IPS-15b (cell line): ENCODE measurements around the gene BANF1.
A peak's percentile ranks its signal among the peaks of the same experiment; 100 is the strongest.

Experiments used
- H3K27me3 ChIP-seq: one replicate; pipeline ENCODE4 v1.6.1; 2013; ENCODE audit warnings: low read length; ENCODE audit not compliant: control insufficient read depth, insufficient read depth
- H3K36me3 ChIP-seq: one replicate; pipeline ENCODE4 v1.6.1; 2013; ENCODE audit warnings: low read length; ENCODE audit not compliant: control insufficient read depth, insufficient read depth
- H3K4me1 ChIP-seq: one replicate; pipeline ENCODE4 v1.6.1; 2013; ENCODE audit warnings: mild to moderate bottlenecking, low read length; ENCODE audit not compliant: control insufficient read depth, insufficient read depth
- H3K4me3 ChIP-seq: one replicate; pipeline ENCODE4 v1.5.1; 2013; ENCODE audit warnings: low read depth, low read length
- H3K9ac ChIP-seq: one replicate; pipeline ENCODE4 v1.6.1; 2013; ENCODE audit warnings: low read depth, mild to moderate bottlenecking, low read length
- H3K9me3 ChIP-seq: one replicate; pipeline ENCODE4 v1.6.1; 2013; ENCODE audit warnings: mild to moderate bottlenecking, low read length; ENCODE audit not compliant: control insufficient read depth, insufficient read depth

Gene BANF1

GRCh38 chr11:65981972-65982823 is 20.1 kb upstream of the BANF1 start:
- Histone ChIP-seq H3K9me3 (no peaks in the 10 kb centered on the region), H3K36me3 (peaks cover 11% of the 10 kb centered on the region), H3K9ac (no peak overlapping the region), H3K27me3 (no peaks in the 10 kb centered on the region), H3K4me3 (no peak overlapping the region), H3K4me1 (no peaks in the 10 kb centered on the region)

- no peak overlapping the region for H3K9ac ChIP-seq
These were observed 19.3 kb upstream of the BANF1 start for GRCh38 chr11:65982824-65983588.

GRCh38 chr11:65983589-65983987 is 18.7 kb upstream of the BANF1 start:
- Histone ChIP-seq H3K4me1 (no peaks in the 10 kb centered on the region), H3K36me3 (peaks cover 2% of the 10 kb centered on the region), H3K4me3 (no peak overlapping the region), H3K27me3 (no peaks in the 10 kb centered on the region), H3K9ac (no peak overlapping the region), H3K9me3 (no peaks in the 10 kb centered on the region)

More at GRCh38 chr11:65982824-65983588, 19.3 kb upstream of the BANF1 start:
- Histone ChIP-seq H3K4me3 (no peak overlapping the region), H3K36me3 (peaks cover 3% of the 10 kb centered on the region), H3K27me3 (no peaks in the 10 kb centered on the region), H3K4me1 (no peaks in the 10 kb centered on the region), H3K9me3 (no peaks in the 10 kb centered on the region)

GRCh38 chr11:65987336-65987735 is 15.0 kb upstream of the BANF1 start:
- no peaks in the 10 kb centered on the region for H3K4me1 ChIP-seq
- no peak overlapping the region for H3K4me3 ChIP-seq
- no peaks in the 10 kb centered on the region for H3K27me3 ChIP-seq
- no peaks in the 10 kb centered on the region for H3K9me3 ChIP-seq
- H3K9ac ChIP-seq: no peak overlapping the region
- peaks cover 4% of the 10 kb centered on the region for H3K36me3 ChIP-seq

GRCh38 chr11:65988791-65989592 is 13.3 kb upstream of the BANF1 start:
- Histone ChIP-seq H3K4me3 (no peak overlapping the region), H3K36me3 (peaks cover 4% of the 10 kb centered on the region), H3K9me3 (no peaks in the 10 kb centered on the region), H3K4me1 (no peaks in the 10 kb centered on the region), H3K27me3 (no peaks in the 10 kb centered on the region), H3K9ac (no peak overlapping the region)

GRCh38 chr11:65992056-65992455 is 10.2 kb upstream of the BANF1 start:
- no peaks in the 10 kb centered on the region for H3K9me3 ChIP-seq
- no peaks in the 10 kb centered on the region for H3K27me3 ChIP-seq
- no peak overlapping the region for H3K9ac ChIP-seq
- H3K4me3 ChIP-seq: no peak overlapping the region
- H3K4me1 ChIP-seq: no peaks in the 10 kb centered on the region
- peaks cover 4% of the 10 kb centered on the region for H3K36me3 ChIP-seq

GRCh38 chr11:65997286-65997685 is 5.0 kb upstream of the BANF1 start:
- H3K36me3 ChIP-seq: peaks cover 33% of the 10 kb centered on the region
- no peaks in the 10 kb centered on the region for H3K4me1 ChIP-seq
- no peaks in the 10 kb centered on the region for H3K9me3 ChIP-seq
- no peak overlapping the region for H3K4me3 ChIP-seq
- H3K27me3 ChIP-seq: no peaks in the 10 kb centered on the region
- no peak overlapping the region for H3K9ac ChIP-seq

GRCh38 chr11:66002648-66003225 is 434 bp downstream of the BANF1 start:
- Histone ChIP-seq H3K4me1 (peaks cover 6% of the 10 kb centered on the region), H3K36me3 (peaks cover 29% of the 10 kb centered on the region), H3K9ac (peak overlapping the region; percentile 95), H3K27me3 (no peaks in the 10 kb centered on the region), H3K9me3 (no peaks in the 10 kb centered on the region), H3K4me3 (peak overlapping the region; percentile 85)

GRCh38 chr11:66003291-66003690 is 988 bp downstream of the BANF1 start:
- peak overlapping the region; percentile 85 for H3K4me3 ChIP-seq
- peaks cover 6% of the 10 kb centered on the region for H3K4me1 ChIP-seq
- no peaks in the 10 kb centered on the region for H3K9me3 ChIP-seq
- peaks cover 24% of the 10 kb centered on the region for H3K36me3 ChIP-seq
- no peaks in the 10 kb centered on the region for H3K27me3 ChIP-seq
- H3K9ac ChIP-seq: peak overlapping the region; percentile 95

- peaks cover 15% of the 10 kb centered on the region for H3K36me3 ChIP-seq
These were observed 1.9 kb downstream of the BANF1 start for GRCh38 chr11:66004186-66004585.

More at GRCh38 chr11:66004186-66004585, 1.9 kb downstream of the BANF1 start:
- H3K9me3 ChIP-seq: no peaks in the 10 kb centered on the region
- H3K27me3 ChIP-seq: no peaks in the 10 kb centered on the region
- no peak overlapping the region for H3K9ac ChIP-seq
- peaks cover 6% of the 10 kb centered on the region for H3K4me1 ChIP-seq
- no peak overlapping the region for H3K4me3 ChIP-seq
